GM18519 (cell line): Measurements from ENCODE around the gene ROPN1L.
A peak's percentile ranks its signal among the peaks of the same experiment; 100 is the strongest.
"Not testable (repeated sequence)": the region's sequence is repeated elsewhere in the genome, so short reads cannot be mapped to it uniquely, and the experiment has no call there.

Source experiments
- ATAC-seq: cut with Tn5 transposase; IDR thresholded peaks from one replicate; pipeline ENCODE4 v1.9.1; 2021; ENCODE audit warnings: mild to moderate bottlenecking, moderate library complexity; ENCODE audit not compliant: unreplicated experiment, low FRiP score

ROPN1L gene

GRCh38 chr5:10497554-10497953, 55.9 kb downstream of the ROPN1L start:
- ATAC-seq: no peak

GRCh38 chr5:10498350-10498749, 56.7 kb downstream of the ROPN1L start:
- ATAC-seq: no peak

GRCh38 chr5:10499066-10499465, 57.4 kb downstream of the ROPN1L start:
- ATAC-seq: no peak

GRCh38 chr5:10499776-10500175, 58.1 kb downstream of the ROPN1L start:
- ATAC-seq: no peak

- no peak for ATAC-seq
Observed at GRCh38 chr5:10500669-10501068, 59.0 kb downstream of the ROPN1L start.

- ATAC-seq: no peak
Observed at GRCh38 chr5:10501554-10502075, 59.9 kb downstream of the ROPN1L start.

- no peak for ATAC-seq
Observed at GRCh38 chr5:10502130-10502529, 60.5 kb downstream of the ROPN1L start.

GRCh38 chr5:10502578-10502977, 60.9 kb downstream of the ROPN1L start:
- ATAC-seq: no peak

GRCh38 chr5:10503321-10503720, 61.6 kb downstream of the ROPN1L start:
- no peak for ATAC-seq

- no peak for ATAC-seq
Observed at GRCh38 chr5:10503997-10504793, 62.5 kb downstream of the ROPN1L start.

GRCh38 chr5:10505517-10506095, 63.9 kb downstream of the ROPN1L start:
- ATAC-seq: peak; percentile 80

- no peak for ATAC-seq
Observed at GRCh38 chr5:10506535-10506934, 64.9 kb downstream of the ROPN1L start.

GRCh38 chr5:10507575-10508096, 66.0 kb downstream of the ROPN1L start:
- ATAC-seq: no peak

- no peak for ATAC-seq
Observed at GRCh38 chr5:10509575-10509974, 67.9 kb downstream of the ROPN1L start.

- no peak for ATAC-seq
Observed at GRCh38 chr5:10511741-10512640, 70.3 kb downstream of the ROPN1L start.

GRCh38 chr5:10513501-10514442, 72.1 kb downstream of the ROPN1L start:
- no peak for ATAC-seq

- not testable (repeated sequence) for ATAC-seq
Observed at GRCh38 chr5:10514572-10514971, 72.9 kb downstream of the ROPN1L start.
